Kidney (tissue), 14 donors: ENCODE results near the gene C9orf50. TPM values are rescaled to one million over a fixed set of nuclear protein-coding genes. Genes with fewer than 3 reads are reported as not detected.

Source experiments
- DNase-seq, 5 donors: peaks; one replicate each; pipeline ENCODE4 v3.0.0-alpha.2; 2013 to 2020
- FAIRE-seq: peaks from 2 replicates; lab custom pipeline; 2012; peaks lifted over from hg19 to GRCh38; lab: Jason Lieb, UNC
- H3K27ac ChIP-seq, 2 donors: one replicate each; pipeline ENCODE4 v1.7.0; 2013; ENCODE audit warnings: low read depth in 2 of 2, low read length in 2 of 2, inconsistent platforms in 1 of 2
- H3K27me3 ChIP-seq: one replicate; pipeline ENCODE4 v1.7.1; 2013; ENCODE audit warnings: low read length, inconsistent platforms; ENCODE audit not compliant: control insufficient read depth, insufficient read depth
- H3K36me3 ChIP-seq, 3 donors: one replicate each; pipeline versions ENCODE4 v1.7.0 to v1.7.1; 2013; ENCODE audit warnings: low read length in 3 of 3, control low read depth in 1 of 3, inconsistent platforms in 1 of 3; ENCODE audit not compliant: insufficient read depth in 3 of 3, control insufficient read depth in 2 of 3
- H3K4me1 ChIP-seq, 3 donors: one replicate each; pipeline versions ENCODE4 v1.7.0 to v1.7.1; 2013; ENCODE audit warnings: low read length in 3 of 3, inconsistent platforms in 1 of 3, low read depth in 1 of 3; ENCODE audit not compliant: control insufficient read depth in 2 of 3, insufficient read depth in 2 of 3
- H3K4me3 ChIP-seq, 3 donors: one replicate each; pipeline versions ENCODE4 v1.7.0 to v1.8.1; 2013; ENCODE audit warnings: low read length in 3 of 3, control low read depth in 1 of 3, inconsistent platforms in 1 of 3
- H3K9ac ChIP-seq, 3 donors: one replicate each; pipeline versions ENCODE4 v1.7.0 to v1.7.1; 2013; ENCODE audit warnings: low read length in 3 of 3, control low read depth in 1 of 3, inconsistent platforms in 1 of 3
- H3K9me3 ChIP-seq, 3 donors: one replicate each; pipeline versions ENCODE4 v1.7.0 to v1.7.1; 2013; ENCODE audit warnings: low read length in 3 of 3, control low read depth in 1 of 3, inconsistent platforms in 1 of 3; ENCODE audit not compliant: control insufficient read depth in 2 of 3, insufficient read depth in 1 of 3
- CTCF ChIP-seq: IDR thresholded peaks from 3 replicates; pipeline ENCODE4 v1.5.1; 2012; ENCODE audit warnings: mild to moderate bottlenecking, moderate library complexity, borderline replicate concordance; ENCODE audit not compliant: insufficient read depth; ENCODE audit errors: extremely low read depth
- intact Hi-C: fragments of 100-400 bp; cut with DNase I; formaldehyde crosslinking; loops from one replicate; pipeline ENCODE4 v1.11.1; 2022
- polyA plus RNA-seq: library from polyadenylated mRNA; stranded (reverse); fragments of 350-450 nt; fragmentation: Illumina TruSeq; extraction: RNeasy Lipid Tissue Mini Kit (QIAGEN cat#74804); gene quantifications from one replicate; pipeline ENCODE4 v1.2.3, GENCODE V29; 2014; ENCODE audit warnings: low read depth, low replicate concordance; ENCODE audit not compliant: insufficient read depth
- total RNA-seq: library from RNA; stranded (reverse); fragmentation: NEBNext Ultra II Directional; extraction: Animal tissue kit (Norgen Biotek cat#: 25700); gene quantifications from one replicate; pipeline ENCODE4 v1.2.1, GENCODE V29; 2021
- donor health status: control.
- donor health status: control.
- donor health status: control.
- donor health status: control.
- donor health status: control.
- donor health status: DM: yes; HTN: yes; CAD: no.
- donor health status: Normal renal cell carcinoma (clear cell type).

The C9orf50 gene
- total and polyA plus RNA-seq, 2 donors from 2014 or later, result 1.1 to 2.8 TPM

GRCh38 chr9:129597355-129598088 lies 23.4 kb downstream of the C9orf50 start:
- DNase-seq (peak; percentile 86 to 95 (median 91)), FAIRE-seq (no peak)
- no peaks in the 10 kb centered on the region for H3K27me3 ChIP-seq
- peak overlapping the region in 2 of 3 donors; percentile 10 to 35 for H3K4me3 ChIP-seq
- no peaks in the 10 kb centered on the region for H3K36me3 ChIP-seq
- H3K4me1 ChIP-seq, result peaks cover 0 to 8% (median 0%) of the 10 kb centered on the region in 3 donors
- no peaks in the 10 kb centered on the region for H3K9me3 ChIP-seq
- peak overlapping the region in 2 of 3 donors; percentile 26 to 51 for H3K9ac ChIP-seq
- peak overlapping the region; percentile 16 to 74 for H3K27ac ChIP-seq
- TF ChIP-seq CTCF, result no peak
- intact Hi-C loops, result no loop called here

GRCh38 chr9:129596541-129597331 lies 24.2 kb downstream of the C9orf50 start:
- H3K27me3 ChIP-seq, result no peaks in the 10 kb centered on the region
- H3K9me3 ChIP-seq, result no peaks in the 10 kb centered on the region
- FAIRE-seq (no peak), DNase-seq (peak; percentile 89 to 96 (median 94))
- H3K27ac ChIP-seq, result peak overlapping the region; percentile 16 to 74
- peak overlapping the region in 2 of 3 donors; percentile 41 to 48 for H3K4me3 ChIP-seq
- H3K9ac ChIP-seq, result peak overlapping the region; percentile 8 to 51 (median 48)
- TF ChIP-seq CTCF, result no peak
- peaks cover 0 to 8% (median 0%) of the 10 kb centered on the region in 3 donors for H3K4me1 ChIP-seq
- no peaks in the 10 kb centered on the region for H3K36me3 ChIP-seq
- intact Hi-C loops, result no loop called here

- FAIRE-seq, result no peak
- Histone ChIP-seq H3K27me3 (no peaks in the 10 kb centered on the region), H3K4me3 (no peak overlapping the region), H3K9me3 (no peaks in the 10 kb centered on the region), H3K9ac (no peak overlapping the region), H3K27ac (no peak overlapping the region), H3K36me3 (no peaks in the 10 kb centered on the region), H3K4me1 (peaks cover 0 to 8% (median 0%) of the 10 kb centered on the region in 3 donors)
- no peak for DNase-seq
- intact Hi-C loops, result no loop called here
- TF ChIP-seq CTCF, result no peak
Measured at GRCh38 chr9:129595903-129596540, 24.9 kb downstream of the C9orf50 start.
